Panc1 (cell line): ENCODE results near the gene PTPRCAP.

Source experiments
- POLR2AphosphoS5 ChIP-seq: IDR thresholded peaks from 2 replicates; pipeline ENCODE4 v1.6.1; 2012; ENCODE audit warnings: mild to moderate bottlenecking, low read depth, low read length, moderate library complexity
- REST ChIP-seq, 2 experiments: IDR thresholded peaks; 2 replicates each; pipeline ENCODE4 v1.6.1; 2011 to 2012; ENCODE audit warnings: low read depth in 2 of 2, control low read depth in 1 of 2, low read length in 1 of 2, mild to moderate bottlenecking in 1 of 2, moderate library complexity in 1 of 2; ENCODE audit not compliant: insufficient read depth in 1 of 2
- SIN3A ChIP-seq: IDR thresholded peaks from 2 replicates; pipeline ENCODE4 v1.6.1; 2012; ENCODE audit warnings: low read depth, mild to moderate bottlenecking, low read length, moderate library complexity, borderline replicate concordance; ENCODE audit not compliant: insufficient read depth
- TCF7L2 ChIP-seq: IDR thresholded peaks from 2 replicates; pipeline ENCODE4 v1.6.1; 2011; ENCODE audit warnings: mild to moderate bottlenecking, low read depth, low read length, inconsistent platforms
- TF ChIP-seq, protein P1 (sequence below): fragments of 450-650 bp; IDR thresholded peaks from 2 replicates; pipeline ENCODE4 v1.5.1; 2017; ENCODE audit warnings: mild to moderate bottlenecking

DNA sequence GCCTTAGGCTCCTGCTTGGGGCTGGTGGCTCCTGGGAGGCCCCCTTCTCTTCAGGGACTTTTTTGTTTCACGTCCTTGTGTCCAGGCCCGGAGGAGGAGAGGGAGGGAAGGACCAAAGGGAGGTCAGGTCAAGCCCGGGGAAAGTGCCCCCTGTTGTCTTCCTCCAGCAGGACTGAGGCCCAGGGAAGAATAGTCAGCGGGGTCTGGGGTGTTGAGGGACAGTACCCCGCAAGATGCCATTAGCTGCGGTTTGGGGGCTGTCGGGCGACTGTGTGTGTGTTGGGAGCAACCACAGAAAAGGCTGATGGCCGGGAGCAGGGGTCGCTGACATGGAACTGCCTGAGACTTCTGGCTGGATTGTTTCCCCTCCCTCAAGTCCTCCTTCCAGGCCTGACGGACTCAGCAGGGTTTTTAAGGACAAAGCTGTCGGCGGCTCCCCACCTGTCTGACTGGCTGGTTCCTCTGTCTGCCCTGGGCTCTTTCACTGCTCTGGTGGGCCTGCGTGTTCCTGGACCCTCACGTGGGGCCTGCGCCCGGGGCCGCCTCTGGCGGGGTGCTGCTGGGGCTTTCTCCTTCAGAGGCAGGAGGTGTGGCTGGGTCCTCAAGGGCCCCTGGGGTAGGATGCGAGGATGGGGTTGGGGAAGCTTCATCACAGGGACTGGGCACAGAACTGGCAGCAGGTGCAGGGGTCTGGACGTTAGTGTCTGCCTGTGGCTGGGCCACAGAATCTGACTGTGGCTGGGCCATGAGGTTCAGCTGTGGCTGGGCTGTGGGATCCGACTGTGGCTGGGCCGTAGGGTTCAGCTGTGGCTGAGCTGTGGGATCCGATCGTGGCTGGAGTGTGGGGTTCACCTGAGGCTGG is 13.5 kb upstream of the PTPRCAP start:
- TF ChIP-seq, protein P1, sequence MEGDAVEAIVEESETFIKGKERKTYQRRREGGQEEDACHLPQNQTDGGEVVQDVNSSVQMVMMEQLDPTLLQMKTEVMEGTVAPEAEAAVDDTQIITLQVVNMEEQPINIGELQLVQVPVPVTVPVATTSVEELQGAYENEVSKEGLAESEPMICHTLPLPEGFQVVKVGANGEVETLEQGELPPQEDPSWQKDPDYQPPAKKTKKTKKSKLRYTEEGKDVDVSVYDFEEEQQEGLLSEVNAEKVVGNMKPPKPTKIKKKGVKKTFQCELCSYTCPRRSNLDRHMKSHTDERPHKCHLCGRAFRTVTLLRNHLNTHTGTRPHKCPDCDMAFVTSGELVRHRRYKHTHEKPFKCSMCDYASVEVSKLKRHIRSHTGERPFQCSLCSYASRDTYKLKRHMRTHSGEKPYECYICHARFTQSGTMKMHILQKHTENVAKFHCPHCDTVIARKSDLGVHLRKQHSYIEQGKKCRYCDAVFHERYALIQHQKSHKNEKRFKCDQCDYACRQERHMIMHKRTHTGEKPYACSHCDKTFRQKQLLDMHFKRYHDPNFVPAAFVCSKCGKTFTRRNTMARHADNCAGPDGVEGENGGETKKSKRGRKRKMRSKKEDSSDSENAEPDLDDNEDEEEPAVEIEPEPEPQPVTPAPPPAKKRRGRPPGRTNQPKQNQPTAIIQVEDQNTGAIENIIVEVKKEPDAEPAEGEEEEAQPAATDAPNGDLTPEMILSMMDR = no peak
- no peak for TF ChIP-seq SIN3A
- TF ChIP-seq REST (IDR thresholded peaks at IDR 0.05; ENCODE audit: insufficient read depth in 1 of 2, low read depth in 2 of 2, low read length in 1 of 2) = no peak
- TF ChIP-seq POLR2AphosphoS5 = no peak
- TF ChIP-seq TCF7L2 = no peak
